GM21786 (cell line): ENCODE results near the gene ZNF334.

ENCODE experiments used
- ATAC-seq: cut with Tn5 transposase; IDR thresholded peaks from one replicate; pipeline ENCODE4 v1.9.1; 2021; ENCODE audit not compliant: unreplicated experiment

Gene ZNF334

DNA sequence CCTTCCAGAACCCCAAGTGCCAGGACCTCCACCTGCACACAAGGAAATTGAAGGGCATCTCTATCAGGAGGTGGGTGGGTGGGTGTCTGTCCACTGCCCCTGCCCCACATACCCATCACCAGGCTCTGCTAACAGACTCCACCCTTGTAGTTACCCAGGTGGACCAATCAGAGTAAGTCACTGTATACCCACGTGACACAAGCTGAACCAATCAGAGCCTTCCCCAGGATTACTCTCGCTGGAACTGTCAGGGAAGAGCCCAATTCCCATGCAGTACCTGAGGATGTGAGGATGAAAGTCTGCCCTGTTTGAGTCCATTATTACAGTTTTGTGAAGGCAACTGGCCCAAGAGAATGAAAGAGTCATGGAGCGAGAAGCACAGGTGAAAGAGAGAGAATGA lies 32.9 kb upstream of the ZNF334 start:
- no peak for ATAC-seq

- no peak for ATAC-seq
Measured at GRCh38 chr20:46545827-46546138, 32.4 kb upstream of the ZNF334 start.

DNA sequence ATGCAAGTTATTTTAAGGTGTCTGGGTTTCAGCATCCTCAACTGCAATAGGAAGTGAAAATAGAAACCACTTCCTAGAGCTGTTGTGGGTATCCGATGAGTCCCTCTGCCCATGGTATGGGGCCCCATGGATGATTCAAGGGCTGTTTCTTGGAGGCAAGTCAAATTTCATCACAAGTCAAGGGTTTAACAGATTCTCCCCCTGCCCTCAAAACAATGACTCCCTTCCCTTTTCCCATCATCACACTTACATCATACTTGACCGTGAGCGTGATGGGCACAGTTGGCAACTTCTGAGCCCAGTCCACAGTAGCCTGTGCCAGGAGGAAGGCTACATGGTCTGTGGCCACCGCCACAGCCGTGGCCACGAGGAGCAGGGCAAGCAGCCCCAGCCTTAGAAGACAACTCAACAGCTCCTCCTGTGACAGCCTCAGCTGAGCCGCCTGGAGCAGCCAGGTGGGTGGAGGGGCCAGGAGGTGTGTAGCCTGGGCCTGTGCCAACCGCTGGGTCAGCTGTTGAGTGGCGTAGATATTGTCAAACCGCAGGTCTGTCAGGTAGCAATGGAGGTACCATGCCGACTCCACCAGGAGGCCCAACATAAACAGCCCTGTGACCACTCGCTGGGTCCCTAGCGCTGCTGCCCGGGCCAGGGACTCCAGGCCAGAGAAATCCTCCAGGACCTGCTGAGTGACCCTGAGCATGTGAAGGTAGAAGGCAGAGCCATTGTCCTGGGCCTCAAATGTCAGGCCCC lies 31.9 kb upstream of the ZNF334 start:
- ATAC-seq = peak; percentile 55

GRCh38 chr20:46544576-46544975 lies 31.2 kb upstream of the ZNF334 start:
- no peak for ATAC-seq

- ATAC-seq = no peak
Measured at GRCh38 chr20:46543959-46544358, 30.6 kb upstream of the ZNF334 start.

- ATAC-seq = no peak
Measured at GRCh38 chr20:46543033-46543432, 29.7 kb upstream of the ZNF334 start.

DNA sequence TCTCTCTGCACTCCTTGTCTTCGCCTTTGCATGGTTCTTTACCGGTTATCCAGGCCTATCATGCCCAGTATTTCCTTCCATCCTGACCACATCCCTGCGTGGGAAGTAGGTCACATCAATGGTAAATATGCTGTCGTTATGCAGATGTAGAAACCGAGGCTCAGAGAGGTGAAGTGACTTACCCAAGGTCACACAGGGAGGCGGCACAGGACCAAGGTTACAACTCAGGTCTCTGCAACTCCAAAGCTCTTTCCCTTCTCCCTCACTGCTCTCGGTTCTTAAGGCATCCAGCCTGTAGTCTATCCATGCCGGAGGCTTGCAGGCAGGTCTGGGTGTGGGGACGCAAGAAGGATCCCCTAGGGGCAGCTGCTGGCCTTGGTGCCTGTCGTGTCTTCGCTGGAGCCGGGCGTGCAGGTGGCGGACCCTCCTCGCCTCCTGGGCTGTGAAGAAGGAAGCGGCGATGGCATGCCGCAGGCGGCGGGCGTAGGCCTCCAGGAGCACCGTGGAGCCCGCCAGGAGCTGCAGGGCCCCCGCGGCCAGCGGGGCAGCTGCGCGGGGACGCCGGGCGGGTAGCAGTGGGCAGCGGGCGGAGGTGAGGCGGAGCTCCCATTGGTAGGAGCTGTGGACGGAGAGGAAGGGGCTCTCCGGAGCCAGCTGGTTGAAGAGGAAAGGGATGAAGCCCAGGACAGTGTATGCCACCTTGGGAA lies 28.0 kb upstream of the ZNF334 start:
- no peak for ATAC-seq

DNA sequence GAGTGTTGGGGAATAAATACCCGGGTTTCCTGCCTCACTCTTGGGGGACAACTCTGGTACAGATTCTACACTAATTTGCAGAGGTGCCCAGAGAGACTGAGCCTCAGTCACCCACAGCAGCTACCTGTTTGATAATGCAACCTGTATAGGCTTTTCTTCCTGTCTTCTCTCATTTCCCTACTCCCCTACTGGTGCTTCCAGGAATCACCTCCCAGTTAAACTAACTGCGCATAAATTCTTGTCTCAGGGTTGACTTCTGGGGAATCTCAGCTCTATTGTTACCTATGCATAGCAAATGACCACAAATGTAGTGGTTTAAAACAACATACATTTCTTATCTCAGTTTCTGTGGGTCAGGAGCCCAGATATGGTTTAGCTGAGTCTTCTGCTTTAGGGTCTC lies 25.8 kb upstream of the ZNF334 start:
- no peak for ATAC-seq

GRCh38 chr20:46530640-46531039 lies 17.3 kb upstream of the ZNF334 start:
- no peak for ATAC-seq

GRCh38 chr20:46523696-46524328 lies 10.5 kb upstream of the ZNF334 start:
- ATAC-seq = no peak

DNA sequence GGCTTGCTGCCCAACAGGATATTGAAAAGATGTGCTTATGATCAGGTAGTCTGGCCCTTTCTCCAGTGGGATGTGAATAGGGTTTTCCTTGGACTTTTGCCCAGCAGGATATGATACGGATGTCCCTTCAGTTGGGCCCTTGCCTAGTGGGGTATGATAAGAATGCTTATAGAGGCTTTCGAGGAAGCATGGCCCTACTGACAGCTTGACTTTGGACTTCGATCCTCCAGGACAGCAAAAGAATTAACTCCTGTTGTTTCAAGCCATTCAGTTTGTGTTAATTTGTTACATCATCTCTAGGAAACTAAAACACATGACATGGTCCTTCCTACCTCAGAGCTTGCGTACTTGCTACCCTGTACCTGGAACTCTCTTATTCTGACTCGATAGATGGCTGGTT lies 9.7 kb upstream of the ZNF334 start:
- no peak for ATAC-seq

GRCh38 chr20:46520976-46521579 lies 7.7 kb upstream of the ZNF334 start:
- no peak for ATAC-seq

DNA sequence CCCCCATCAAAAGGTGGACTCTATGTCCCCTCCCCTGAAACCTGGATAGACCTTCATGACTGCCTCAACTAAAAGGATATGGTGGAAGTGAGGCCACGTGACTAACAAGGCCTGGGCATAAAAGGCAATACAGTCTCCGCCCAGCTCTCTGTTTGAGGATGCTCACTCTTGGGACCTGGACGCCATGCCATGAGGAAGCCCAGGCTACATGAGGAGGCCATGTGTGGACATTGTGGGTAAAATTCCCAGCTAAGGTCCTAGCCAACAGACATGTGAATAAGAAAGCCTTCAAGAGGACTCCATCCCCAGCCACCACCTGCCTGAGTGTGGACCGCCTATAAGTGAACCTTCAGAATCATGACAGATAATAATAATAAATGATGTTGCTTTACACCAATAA lies 7.2 kb upstream of the ZNF334 start:
- ATAC-seq = no peak

GRCh38 chr20:46519471-46520068 lies 6.2 kb upstream of the ZNF334 start:
- ATAC-seq = no peak

GRCh38 chr20:46509523-46509922 lies 3.8 kb downstream of the ZNF334 start:
- ATAC-seq = no peak

DNA sequence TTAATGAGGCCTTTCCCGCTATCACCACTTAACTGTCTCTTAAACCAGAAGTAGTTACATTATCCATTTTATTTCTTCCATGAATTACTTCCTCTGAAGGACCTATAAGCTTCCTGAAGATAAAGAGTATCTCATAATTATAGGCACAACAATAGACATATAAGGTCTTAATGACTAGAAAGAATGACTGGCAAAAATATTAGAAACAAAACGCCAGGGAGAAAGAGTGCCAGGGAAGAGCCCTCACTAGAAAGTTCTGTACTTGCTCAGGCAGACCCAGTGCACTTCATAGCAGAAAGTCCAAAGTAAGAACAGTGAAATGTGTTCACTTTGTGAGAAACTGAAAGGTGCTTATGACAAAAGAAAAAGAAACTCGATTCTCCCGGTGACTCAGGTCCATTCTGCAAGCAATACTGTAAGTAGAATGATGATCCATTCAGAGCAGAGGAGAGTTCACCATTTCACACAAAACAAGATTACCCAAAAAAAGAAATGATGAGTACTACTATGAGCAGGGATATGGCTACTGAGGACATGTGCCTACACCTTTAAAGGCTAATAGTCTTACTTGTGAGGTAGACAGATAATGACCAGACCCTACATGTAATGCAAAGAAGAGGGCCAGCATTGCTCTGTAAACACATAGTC lies 5.5 kb downstream of the ZNF334 start:
- ATAC-seq = no peak

- no peak for ATAC-seq
Measured at GRCh38 chr20:46505506-46505905, 7.9 kb downstream of the ZNF334 start.

- ATAC-seq = no peak
Measured at GRCh38 chr20:46501961-46502360, 11.4 kb downstream of the ZNF334 start.

DNA sequence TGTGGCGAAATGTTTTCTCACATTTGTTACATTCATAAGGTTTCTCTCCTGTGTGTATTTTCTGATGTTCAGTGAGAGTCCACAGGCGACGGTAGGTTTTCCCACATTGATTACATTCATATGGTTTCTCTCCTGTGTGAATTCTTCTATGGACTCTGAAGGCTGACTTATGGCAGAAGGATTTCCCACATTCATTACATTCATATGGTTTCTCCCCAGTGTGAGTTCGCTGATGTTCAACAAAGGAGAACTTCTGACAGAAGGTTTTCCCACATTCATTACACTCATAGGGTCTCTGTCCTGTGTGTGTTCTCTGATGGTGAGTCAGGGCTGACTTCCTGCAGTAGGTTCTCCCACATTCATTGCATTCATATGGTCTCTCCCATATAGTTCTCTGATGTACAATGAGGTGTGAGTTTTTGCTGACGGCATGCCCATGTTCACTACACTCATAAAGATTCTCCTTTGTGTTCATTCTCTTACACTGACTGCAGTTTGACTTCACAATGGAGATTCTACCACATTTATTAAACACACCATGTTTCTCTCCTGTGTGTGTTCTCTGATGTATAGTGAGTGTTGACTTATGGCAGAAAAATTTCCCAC lies 11.9 kb downstream of the ZNF334 start:
- no peak for ATAC-seq

GRCh38 chr20:46494077-46494476 lies 19.3 kb downstream of the ZNF334 start:
- no peak for ATAC-seq

DNA sequence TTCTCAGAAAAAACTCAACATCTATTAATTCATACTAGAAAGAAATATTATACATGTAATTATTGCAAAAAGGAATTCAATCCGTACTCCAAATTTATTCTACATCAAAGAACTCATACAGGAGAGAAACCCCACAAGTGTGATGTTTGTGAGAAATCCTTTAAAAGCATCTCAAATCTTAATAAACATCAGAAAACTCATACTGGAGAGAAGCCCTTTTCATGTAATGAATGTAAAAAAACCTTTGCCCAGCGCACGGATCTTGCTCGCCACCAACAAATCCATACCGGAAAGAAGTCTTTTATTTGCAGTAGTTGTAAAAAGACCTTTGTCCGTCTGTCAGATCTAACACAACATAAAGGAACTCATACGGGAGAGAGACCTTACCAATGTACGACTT lies 22.0 kb downstream of the ZNF334 start:
- ATAC-seq = no peak
